Measurements from ENCODE around the gene DHRSX.
"Not testable (repeated sequence)": the region's sequence is repeated elsewhere in the genome, so short reads cannot be mapped to it uniquely, and the experiment has no call there.

DHRSX gene

DNA sequence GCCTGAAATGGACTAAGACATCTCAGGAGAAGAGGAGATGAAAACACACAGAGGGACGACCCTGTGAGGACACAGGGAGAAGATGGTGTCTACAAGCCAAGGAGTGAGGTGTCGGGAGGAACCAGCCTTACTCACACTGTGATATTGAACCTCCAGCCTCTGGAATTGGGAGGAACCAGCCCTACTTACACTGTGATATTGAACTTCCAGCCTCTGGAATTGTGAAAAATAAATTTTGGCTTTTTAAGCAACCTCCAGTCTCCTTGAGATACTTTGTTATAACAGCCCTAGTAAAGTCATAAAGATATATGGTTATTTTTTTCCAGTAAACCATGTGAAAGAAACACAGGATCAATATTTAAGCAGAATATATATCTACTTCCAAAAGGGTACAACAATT is 76.5 kb downstream of the DHRSX start:
- FAIRE-seq: no peak

DNA sequence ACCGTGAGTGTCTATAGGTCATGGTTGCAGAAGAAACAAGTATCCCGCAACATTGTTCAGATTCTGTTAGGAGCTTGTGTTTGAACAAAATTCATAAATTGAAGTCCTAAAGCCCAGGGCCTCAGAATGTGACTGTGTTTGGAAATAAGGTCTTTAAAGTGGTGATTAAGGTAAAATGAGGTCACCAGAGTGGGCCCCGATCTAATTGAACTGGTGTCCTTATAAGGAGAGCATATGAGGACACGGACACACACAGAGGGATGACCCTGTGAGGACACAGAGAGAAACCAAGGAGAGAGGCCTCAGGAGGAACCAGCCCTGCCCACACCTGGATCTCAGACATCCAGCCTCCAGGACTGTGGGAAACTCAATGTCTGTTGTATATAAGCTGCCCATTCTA is 76.9 kb downstream of the DHRSX start:
- TF ChIP-seq, protein P1, sequence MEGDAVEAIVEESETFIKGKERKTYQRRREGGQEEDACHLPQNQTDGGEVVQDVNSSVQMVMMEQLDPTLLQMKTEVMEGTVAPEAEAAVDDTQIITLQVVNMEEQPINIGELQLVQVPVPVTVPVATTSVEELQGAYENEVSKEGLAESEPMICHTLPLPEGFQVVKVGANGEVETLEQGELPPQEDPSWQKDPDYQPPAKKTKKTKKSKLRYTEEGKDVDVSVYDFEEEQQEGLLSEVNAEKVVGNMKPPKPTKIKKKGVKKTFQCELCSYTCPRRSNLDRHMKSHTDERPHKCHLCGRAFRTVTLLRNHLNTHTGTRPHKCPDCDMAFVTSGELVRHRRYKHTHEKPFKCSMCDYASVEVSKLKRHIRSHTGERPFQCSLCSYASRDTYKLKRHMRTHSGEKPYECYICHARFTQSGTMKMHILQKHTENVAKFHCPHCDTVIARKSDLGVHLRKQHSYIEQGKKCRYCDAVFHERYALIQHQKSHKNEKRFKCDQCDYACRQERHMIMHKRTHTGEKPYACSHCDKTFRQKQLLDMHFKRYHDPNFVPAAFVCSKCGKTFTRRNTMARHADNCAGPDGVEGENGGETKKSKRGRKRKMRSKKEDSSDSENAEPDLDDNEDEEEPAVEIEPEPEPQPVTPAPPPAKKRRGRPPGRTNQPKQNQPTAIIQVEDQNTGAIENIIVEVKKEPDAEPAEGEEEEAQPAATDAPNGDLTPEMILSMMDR (IDR thresholded peaks at IDR 0.05; ENCODE audit: insufficient read depth, missing control alignments): no peak
- DNase-seq (ENCODE audit: insufficient read length, low spot score) (no peak), FAIRE-seq (no peak)

More for the DNA sequence above, 76.5 kb downstream of the DHRSX start:
- DNase-seq (ENCODE audit: insufficient read length, low spot score): no peak
- TF ChIP-seq, protein P1 (IDR thresholded peaks at IDR 0.05; ENCODE audit: insufficient read depth, missing control alignments): no peak

- TF ChIP-seq, protein P1 (IDR thresholded peaks at IDR 0.05; ENCODE audit: insufficient read depth, missing control alignments): no peak
- no peak for FAIRE-seq
- DNase-seq (ENCODE audit: insufficient read length, low spot score): no peak
Measured at GRCh38 chrX:2423282-2423681, 77.5 kb downstream of the DHRSX start.

- not testable (repeated sequence) for FAIRE-seq; DNase-seq (ENCODE audit: insufficient read length, low spot score)
Measured at GRCh38 chrX:2419418-2419817, 81.4 kb downstream of the DHRSX start.

- FAIRE-seq (no peak), DNase-seq (ENCODE audit: insufficient read length, low spot score) (no peak)
- TF ChIP-seq, protein P1 (IDR thresholded peaks at IDR 0.05; ENCODE audit: insufficient read depth, missing control alignments): no peak
Measured at GRCh38 chrX:2418000-2418399, 82.8 kb downstream of the DHRSX start.

DNA sequence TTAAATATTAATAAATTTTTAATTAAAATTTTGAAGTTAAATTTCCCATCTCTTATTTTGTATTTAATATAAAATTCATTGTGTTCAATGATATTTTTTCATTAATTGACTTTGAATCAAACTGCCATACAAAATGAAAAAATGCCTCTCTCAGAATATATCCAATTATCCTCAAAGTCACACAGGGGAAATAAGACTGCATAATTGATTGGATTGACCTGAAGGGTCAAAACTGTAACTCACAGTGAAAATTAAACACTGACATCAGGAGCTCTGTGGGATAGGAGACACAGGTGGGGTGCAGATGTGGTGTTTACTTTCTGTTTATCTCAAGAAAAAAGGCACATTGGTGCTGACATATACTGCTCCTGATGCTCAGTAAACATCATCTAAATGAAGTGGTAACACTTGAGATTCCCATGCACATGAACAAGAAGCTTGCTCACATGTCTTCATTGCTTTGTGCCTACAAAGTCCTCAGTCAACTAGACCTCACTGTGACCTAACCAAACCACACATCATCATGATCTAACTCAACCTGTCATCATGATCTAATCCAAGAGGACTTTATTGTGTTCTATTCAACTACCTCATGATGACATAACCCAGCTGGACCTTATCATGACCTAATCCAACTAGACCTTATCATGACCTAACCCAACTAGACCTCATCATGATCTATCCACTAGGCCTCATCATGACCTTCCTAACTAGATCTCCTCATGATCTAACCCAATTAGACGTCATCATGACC is 83.7 kb downstream of the DHRSX start:
- FAIRE-seq: no peak
- TF ChIP-seq, protein P1 (IDR thresholded peaks at IDR 0.05; ENCODE audit: insufficient read depth, missing control alignments): no peak
- no peak for DNase-seq (ENCODE audit: insufficient read length, low spot score)

DNA sequence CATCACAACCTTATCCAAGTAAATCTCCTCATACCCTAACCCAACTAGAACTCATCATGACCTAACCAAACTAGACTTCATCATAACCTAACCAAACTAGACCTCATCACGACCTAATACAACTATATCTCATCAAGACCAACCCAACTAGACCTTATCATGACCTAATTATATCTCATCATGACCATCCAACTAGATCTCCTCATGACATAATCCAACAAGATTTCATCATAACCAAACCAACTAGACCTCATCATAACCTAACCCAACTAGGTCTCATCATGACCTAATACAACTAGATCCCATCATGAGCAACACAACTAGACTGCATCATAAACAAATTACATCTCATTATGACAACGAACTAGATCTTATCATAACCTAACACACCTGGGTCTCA is 86.4 kb downstream of the DHRSX start:
- no peak for DNase-seq (ENCODE audit: insufficient read length, low spot score)
- FAIRE-seq: no peak
- TF ChIP-seq, protein P1 (IDR thresholded peaks at IDR 0.05; ENCODE audit: insufficient read depth, missing control alignments): no peak
